Measurements from ENCODE around the gene IGF1R. TPM values are rescaled to one million over a fixed set of nuclear protein-coding genes. Genes with fewer than 3 reads are reported as not detected.
A peak's percentile ranks its signal among the peaks of the same experiment; 100 is the strongest.

The IGF1R gene
- total RNA-seq, 2 experiments from 2014 or later: 26.3 to 43.7 TPM

DNA sequence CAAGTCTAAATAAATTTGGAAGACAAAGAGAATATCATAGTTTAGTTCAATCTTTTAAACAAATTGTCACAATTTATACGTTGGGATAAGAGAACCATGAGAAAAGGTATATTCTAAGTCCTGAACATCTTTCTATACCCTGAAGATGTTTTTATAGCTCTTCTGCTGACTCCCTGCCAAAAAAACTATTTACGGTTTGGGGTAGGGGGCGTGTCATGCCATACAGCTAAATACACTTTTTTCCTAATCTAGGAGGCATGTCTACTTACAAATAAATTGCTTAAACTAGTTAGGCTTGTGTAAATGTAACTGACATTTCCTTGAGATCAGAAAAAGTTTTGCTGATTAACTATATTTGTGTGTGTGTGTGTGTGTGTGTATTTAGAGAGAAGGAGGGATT, 195.9 kb downstream of the IGF1R start:
- Mint-ChIP-seq H3K4me3 (no peak overlapping the region), H3K27ac (no peak overlapping the region), H3K36me3 (ENCODE audit: low read depth) (peaks cover 3% of the 10 kb centered on the region), H3K9me3 (ENCODE audit: low read depth) (no peaks in the 10 kb centered on the region), H3K4me1 (peaks cover 50% of the 10 kb centered on the region), H3K27me3 (no peaks in the 10 kb centered on the region)
- ATAC-seq: no peak
- ChIA-PET CTCF (interaction anchor here (0.9 to 2.3 kb wide), 5 partner anchors 10 to 66 kb away, joined by 3 to 7 read pairs (median 3); no protein-coding TSS in a partner anchor), POLR2A (no interaction called here)
- intact Hi-C loops (cut with DNase I, micrococcal nuclease): no loop called here
- DNase-seq: no peak

DNA sequence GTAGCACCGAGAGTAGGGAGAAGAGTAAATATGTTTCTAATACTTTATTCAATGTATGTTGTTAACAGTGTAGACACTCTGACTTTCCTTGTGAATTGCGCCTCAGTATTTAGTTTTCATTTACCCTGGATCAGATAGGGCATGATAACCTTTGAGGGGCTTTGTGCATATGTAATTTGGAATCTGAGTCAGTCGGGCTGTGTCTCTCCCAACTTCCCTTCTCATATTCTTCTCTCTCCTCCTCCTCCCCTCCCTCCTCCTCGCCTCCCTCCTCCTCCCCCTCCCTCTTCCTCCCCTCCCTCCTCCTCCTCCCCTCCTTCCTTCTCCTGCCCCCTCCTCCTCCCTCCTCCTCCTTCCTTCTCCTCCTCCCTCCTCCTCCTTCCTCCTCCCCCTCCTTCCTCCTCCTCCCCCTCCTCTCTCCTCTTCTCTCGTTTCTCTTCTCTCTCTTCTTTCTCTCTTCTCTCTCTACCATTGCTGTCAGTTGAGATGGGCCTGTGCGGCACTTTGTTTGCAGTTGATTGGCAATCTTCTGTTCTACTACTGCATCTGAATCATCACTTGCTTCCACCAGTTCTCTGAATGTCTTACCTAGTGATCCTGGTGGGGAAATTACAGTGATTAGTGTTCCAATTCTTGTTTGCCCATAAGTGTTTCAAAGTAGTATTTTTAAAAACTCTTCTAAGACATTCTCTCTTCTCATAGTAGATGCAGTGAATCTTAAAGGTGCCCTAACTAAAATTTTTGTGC, 197.0 kb downstream of the IGF1R start:
- Mint-ChIP-seq H3K4me3 (no peak overlapping the region), H3K27ac (peak overlapping the region; percentile 38), H3K4me1 (peaks cover 55% of the 10 kb centered on the region), H3K27me3 (no peaks in the 10 kb centered on the region), H3K36me3 (ENCODE audit: low read depth) (peaks cover 3% of the 10 kb centered on the region), H3K9me3 (ENCODE audit: low read depth) (no peaks in the 10 kb centered on the region)
- intact Hi-C loops (cut with DNase I, micrococcal nuclease): no loop called here
- no peak for ATAC-seq
- ChIA-PET POLR2A (no interaction called here), CTCF (interaction anchor here (0.8 to 2.3 kb wide), 5 partner anchors 66 to 326 kb away, joined by 3 to 9 read pairs (median 4); no protein-coding TSS in a partner anchor)
- peak; percentile 11 for DNase-seq

DNA sequence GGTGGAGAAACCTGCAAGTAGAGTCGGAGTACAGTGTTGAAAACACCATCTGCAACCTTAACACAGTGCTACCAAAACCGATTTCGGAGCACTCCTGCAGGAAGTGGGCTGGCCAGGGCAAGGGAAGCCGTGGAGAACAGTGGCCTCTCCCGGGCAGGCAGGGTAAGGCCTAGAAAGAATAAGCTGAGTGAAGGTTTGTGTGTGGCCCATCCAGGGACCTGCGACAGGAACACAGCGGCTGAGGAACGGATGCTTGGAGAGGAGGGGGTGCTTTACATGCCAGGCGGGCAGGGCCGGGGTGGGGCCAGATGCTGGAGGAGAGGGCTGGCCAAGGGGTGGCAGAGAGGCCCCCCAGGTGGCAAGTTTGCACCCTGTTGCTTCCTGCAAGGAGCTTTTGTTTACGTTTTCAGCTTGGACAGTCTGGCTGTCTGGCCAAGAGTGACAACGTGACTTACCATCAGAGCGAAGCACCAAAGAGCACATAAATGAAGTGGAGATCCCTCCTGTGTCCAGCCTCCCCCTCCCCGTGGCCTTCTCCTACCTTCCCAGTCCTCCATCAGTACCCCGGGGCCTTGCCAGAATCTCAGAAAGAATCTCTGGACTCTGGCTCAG, 202.7 kb downstream of the IGF1R start:
- Mint-ChIP-seq H3K27ac (peak overlapping the region; percentile 94), H3K27me3 (no peaks in the 10 kb centered on the region), H3K36me3 (ENCODE audit: low read depth) (no peaks in the 10 kb centered on the region), H3K4me3 (peak overlapping the region; percentile 86), H3K4me1 (peaks cover 51% of the 10 kb centered on the region), H3K9me3 (ENCODE audit: low read depth) (no peaks in the 10 kb centered on the region)
- ATAC-seq (peak; percentile 62), DNase-seq (peak; percentile 86)
- intact Hi-C loops (cut with DNase I, micrococcal nuclease): loop anchor here in 1 of 2 experiments (1.0 kb wide), 1 partner anchor 409 kb away; no protein-coding TSS in a partner anchor
- ChIA-PET CTCF (interaction anchor here (0.5 to 2.2 kb wide), 13 partner anchors 13 to 408 kb away, joined by 3 to 10 read pairs (median 3); no protein-coding TSS in a partner anchor), POLR2A (interaction anchor here (0.5 to 1.0 kb wide), 4 partner anchors 91 to 941 kb away, joined by 3 to 5 read pairs (median 3); no protein-coding TSS in a partner anchor)

DNA sequence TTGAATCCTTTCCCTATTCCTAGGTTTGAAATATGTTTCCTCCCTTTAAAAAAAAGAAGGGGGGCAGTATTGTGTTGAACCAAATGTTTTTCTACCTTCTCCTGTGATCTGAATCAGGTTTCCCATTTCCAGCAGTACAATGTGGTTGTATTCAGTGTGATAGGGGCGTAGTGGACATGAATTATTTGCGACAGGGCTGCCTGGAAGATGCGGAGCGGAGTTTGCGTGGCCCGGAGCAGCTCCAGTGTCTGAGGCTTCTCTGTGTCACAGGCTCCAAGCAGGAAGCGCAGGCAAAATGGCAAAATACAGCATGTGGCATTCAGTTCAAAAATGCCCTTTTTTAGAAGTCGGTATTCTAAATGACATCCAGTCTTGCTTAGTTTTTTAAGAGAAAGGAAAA, 204.8 kb downstream of the IGF1R start:
- POLR2A ChIA-PET: no interaction called here
- intact Hi-C loops (cut with DNase I, micrococcal nuclease): loop anchor here (1.0 kb wide), 3 partner anchors 205 to 305 kb away; partner anchors contain the start of gene IGF1R (in 2 of the 2)
- H3K9me3 Mint-ChIP-seq (ENCODE audit: low read depth): no peaks in the 10 kb centered on the region
- CTCF ChIA-PET: interaction anchor here (0.6 kb wide), 1 partner anchor 81 kb away, joined by 4 read pairs; no protein-coding TSS in a partner anchor
- peaks cover 59% of the 10 kb centered on the region for H3K4me1 Mint-ChIP-seq
- H3K4me3 Mint-ChIP-seq: peak overlapping the region; percentile 86
- peak; percentile 48 for ATAC-seq
- peak overlapping the region; percentile 94 for H3K27ac Mint-ChIP-seq
- no peaks in the 10 kb centered on the region for H3K27me3 Mint-ChIP-seq
- DNase-seq: peak; percentile 85
- H3K36me3 Mint-ChIP-seq (ENCODE audit: low read depth): no peaks in the 10 kb centered on the region

DNA sequence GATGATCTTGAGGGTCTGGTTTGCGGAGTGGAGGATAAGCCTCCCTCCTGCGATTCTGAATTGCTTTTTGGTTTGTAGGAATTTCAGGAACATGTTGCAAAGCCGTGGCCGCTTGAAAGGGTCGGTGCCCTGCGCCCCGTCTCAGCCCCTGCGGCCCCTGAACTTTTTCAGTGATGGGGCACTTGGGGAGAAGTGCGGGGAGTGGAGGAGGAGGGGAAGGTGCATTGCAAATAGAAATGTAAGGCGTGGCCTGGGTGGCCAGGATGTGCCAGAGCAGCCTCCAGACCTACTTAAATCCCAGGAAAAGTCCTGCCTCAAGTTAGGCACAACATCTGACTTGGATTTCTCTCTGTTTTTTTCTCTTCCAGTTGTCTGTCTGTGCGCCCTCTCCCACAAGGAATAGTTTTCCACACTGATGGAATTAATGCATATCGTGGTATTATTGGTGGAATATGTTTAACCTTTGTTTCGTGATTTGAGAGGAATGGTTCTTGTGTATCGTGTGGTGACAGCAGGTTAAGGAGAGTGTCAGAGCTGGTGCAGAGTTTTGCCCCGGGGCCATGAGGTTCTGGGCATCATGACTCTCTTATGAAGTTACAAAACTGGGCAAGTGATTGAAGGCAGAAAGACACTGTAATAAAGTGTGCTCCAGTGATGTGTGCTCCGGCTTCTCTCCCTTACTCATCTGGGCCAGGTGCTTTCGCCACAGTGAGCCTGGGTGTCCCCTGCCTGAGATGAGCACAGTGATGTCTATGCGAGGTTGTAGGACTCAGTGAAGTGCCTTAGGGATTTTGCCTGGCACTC, 205.5 kb downstream of the IGF1R start:
- DNase-seq: peak; percentile 8
- no peaks in the 10 kb centered on the region for H3K36me3 Mint-ChIP-seq (ENCODE audit: low read depth)
- intact Hi-C loops (cut with DNase I, micrococcal nuclease): loop anchor here (1.0 kb wide), 3 partner anchors 206 to 306 kb away; partner anchors contain the start of gene IGF1R (in 2 of the 2)
- peak overlapping the region; percentile 94 for H3K27ac Mint-ChIP-seq
- CTCF ChIA-PET: interaction anchor here (0.6 to 1.2 kb wide), 2 partner anchors 13 to 82 kb away, joined by 3 to 4 read pairs; no protein-coding TSS in a partner anchor
- POLR2A ChIA-PET: no interaction called here
- no peaks in the 10 kb centered on the region for H3K27me3 Mint-ChIP-seq
- peaks cover 65% of the 10 kb centered on the region for H3K4me1 Mint-ChIP-seq
- ATAC-seq: no peak
- peak overlapping the region; percentile 86 for H3K4me3 Mint-ChIP-seq
- H3K9me3 Mint-ChIP-seq (ENCODE audit: low read depth): no peaks in the 10 kb centered on the region

DNA sequence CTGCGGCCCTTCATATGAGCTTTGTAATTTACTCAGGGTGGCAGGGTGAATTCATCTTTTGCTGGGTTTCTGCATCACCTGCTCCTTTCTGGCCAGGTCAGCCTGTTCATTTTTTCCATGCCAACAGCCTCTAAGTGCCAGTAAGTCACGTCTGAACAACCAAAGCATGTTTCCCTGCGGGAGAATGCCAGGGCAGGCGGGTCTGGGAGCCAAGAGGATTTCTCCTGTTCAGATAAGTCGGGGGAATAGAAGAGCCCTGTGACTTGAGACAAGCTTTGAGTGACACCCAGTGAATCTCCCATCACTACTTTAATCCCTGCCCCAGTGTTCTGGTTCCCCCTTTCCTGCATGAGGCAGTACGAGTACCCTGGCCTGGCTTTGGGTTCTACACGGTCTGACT, 206.2 kb downstream of the IGF1R start:
- Mint-ChIP-seq H3K4me1 (peaks cover 71% of the 10 kb centered on the region), H3K27ac (peak overlapping the region; percentile 20)
- CTCF ChIA-PET: interaction anchor here (1.2 kb wide), 1 partner anchor 13 kb away, joined by 3 read pairs; no protein-coding TSS in a partner anchor

DNA sequence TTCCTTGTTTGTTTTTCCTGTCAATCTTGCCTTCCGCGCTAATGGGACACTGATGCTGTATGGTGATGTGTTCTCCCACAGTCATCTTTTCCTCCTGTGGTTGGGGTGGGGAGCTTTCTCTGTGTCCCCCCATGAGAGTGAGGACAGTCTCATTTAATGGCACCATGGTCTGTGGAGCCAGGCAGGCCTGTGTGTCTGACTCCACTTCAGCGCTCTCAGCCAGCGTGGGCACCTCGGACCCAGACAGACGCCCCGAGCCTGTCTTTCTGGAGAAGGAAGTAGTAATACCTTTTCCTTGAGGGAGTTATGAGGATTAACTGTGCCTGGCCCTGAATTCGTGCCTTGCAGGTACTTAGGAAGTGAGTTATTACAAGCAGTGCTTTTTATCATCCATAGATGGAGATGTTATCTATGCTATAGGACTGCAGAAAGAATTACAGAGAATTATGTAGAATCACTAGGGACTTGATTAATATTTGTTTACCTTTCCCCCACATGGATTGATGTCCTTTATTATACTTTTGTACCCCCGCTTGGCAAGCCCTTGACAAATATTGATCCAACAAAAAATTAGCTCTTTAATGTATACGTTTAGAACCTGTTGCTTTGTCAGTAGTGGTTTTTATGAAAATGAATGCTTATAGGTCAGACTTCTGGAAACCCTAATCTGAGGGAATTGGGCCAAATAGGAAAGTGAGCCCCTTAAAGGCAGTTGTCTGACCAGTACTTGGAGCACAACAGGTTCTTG, 206.9 kb downstream of the IGF1R start:
- no peak overlapping the region for H3K4me3 Mint-ChIP-seq
- ChIA-PET CTCF (interaction anchor here (1.2 to 2.1 kb wide), 3 partner anchors 9 to 27 kb away, joined by 3 to 8 read pairs (median 5); no protein-coding TSS in a partner anchor), POLR2A (no interaction called here)
- ATAC-seq (no peak), DNase-seq (no peak)
- no peaks in the 10 kb centered on the region for H3K36me3 Mint-ChIP-seq (ENCODE audit: low read depth)
- peak overlapping the region; percentile 34 for H3K27ac Mint-ChIP-seq
- intact Hi-C loops (cut with DNase I, micrococcal nuclease): no loop called here
- H3K27me3 Mint-ChIP-seq: no peaks in the 10 kb centered on the region
- no peaks in the 10 kb centered on the region for H3K9me3 Mint-ChIP-seq (ENCODE audit: low read depth)
- peaks cover 70% of the 10 kb centered on the region for H3K4me1 Mint-ChIP-seq

More for the DNA sequence above, 206.2 kb downstream of the IGF1R start:
- POLR2A ChIA-PET: no interaction called here
- no peaks in the 10 kb centered on the region for H3K9me3 Mint-ChIP-seq (ENCODE audit: low read depth)
- ATAC-seq: no peak
- H3K36me3 Mint-ChIP-seq (ENCODE audit: low read depth): no peaks in the 10 kb centered on the region
- intact Hi-C loops (cut with DNase I, micrococcal nuclease): no loop called here
- H3K4me3 Mint-ChIP-seq: no peak overlapping the region
- no peaks in the 10 kb centered on the region for H3K27me3 Mint-ChIP-seq
- DNase-seq: no peak

DNA sequence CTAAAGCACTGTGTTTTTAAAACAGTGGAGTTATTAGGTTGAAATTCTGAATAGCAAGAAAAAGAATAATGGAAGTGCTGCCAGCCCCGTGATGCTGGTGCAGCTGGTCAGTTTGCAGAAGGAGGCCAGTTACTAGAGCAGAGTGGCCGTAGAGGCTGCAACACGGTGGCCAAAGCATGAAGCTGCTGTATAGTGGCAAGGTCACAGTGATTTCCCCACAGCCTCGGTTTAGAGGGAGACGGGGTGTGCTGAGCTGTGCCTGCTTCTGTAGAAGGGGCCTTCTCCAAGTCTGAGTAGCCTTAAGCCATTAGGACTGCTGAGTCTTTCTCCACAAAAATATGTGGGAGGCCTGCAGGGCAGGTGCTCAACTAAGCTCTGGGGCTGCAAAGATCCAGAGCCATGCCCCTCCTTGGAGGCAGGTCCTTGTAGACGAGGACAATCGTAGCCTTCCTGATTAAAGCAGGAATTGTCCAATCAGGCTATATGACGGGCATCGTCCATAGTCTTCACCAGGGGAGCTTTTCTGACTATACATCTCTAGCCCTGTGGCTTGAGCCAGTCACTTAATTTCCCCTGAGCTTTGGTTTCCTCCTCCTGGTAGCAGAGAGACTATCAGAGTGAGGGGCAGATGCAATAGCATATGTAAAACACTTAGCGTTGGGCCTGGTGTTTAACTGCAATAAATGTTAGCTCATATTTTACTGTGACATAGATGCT, 207.6 kb downstream of the IGF1R start:
- no peak for DNase-seq
- no peaks in the 10 kb centered on the region for H3K27me3 Mint-ChIP-seq
- H3K36me3 Mint-ChIP-seq (ENCODE audit: low read depth): no peaks in the 10 kb centered on the region
- peaks cover 70% of the 10 kb centered on the region for H3K4me1 Mint-ChIP-seq
- H3K4me3 Mint-ChIP-seq: no peak overlapping the region
- ChIA-PET CTCF (interaction anchor here (0.6 to 2.1 kb wide), 4 partner anchors 9 to 26 kb away, joined by 3 to 8 read pairs (median 4); no protein-coding TSS in a partner anchor), POLR2A (interaction anchor here (0.5 to 0.6 kb wide), 2 partner anchors 207 to 387 kb away, joined by 3 to 4 read pairs; partner anchors contain the start of gene IGF1R)
- H3K27ac Mint-ChIP-seq: no peak overlapping the region
- no peak for ATAC-seq
- H3K9me3 Mint-ChIP-seq (ENCODE audit: low read depth): no peaks in the 10 kb centered on the region
- intact Hi-C loops (cut with DNase I, micrococcal nuclease): no loop called here

DNA sequence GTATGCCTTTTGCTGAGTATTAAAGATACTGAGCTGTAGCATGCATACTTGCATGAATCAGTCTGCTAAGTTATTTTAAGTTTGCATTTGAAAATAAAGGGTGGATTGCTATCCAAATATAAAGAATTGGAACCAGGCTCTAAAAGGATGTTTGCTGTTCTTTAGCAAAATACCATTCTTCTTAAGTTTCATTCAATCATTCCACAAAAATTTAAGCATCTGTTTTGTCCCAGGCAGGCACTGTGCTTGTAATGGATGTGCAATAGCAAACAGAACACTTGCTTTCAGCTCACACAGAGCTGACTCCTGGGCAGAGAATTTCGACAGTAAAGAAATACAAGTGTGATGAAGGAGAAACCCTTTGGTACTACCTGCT, 208.2 kb downstream of the IGF1R start:
- no peak for ATAC-seq
- no peaks in the 10 kb centered on the region for H3K9me3 Mint-ChIP-seq (ENCODE audit: low read depth)
- no peaks in the 10 kb centered on the region for H3K27me3 Mint-ChIP-seq
- H3K36me3 Mint-ChIP-seq (ENCODE audit: low read depth): no peaks in the 10 kb centered on the region
- ChIA-PET POLR2A (interaction anchor here (0.6 kb wide), 1 partner anchor 208 kb away, joined by 4 read pairs; the partner anchor contains the start of gene IGF1R), CTCF (interaction anchor here (0.6 to 2.1 kb wide), 4 partner anchors 8 to 26 kb away, joined by 3 to 8 read pairs (median 4); no protein-coding TSS in a partner anchor)
- no peak overlapping the region for H3K4me3 Mint-ChIP-seq
- no peak overlapping the region for H3K27ac Mint-ChIP-seq
- H3K4me1 Mint-ChIP-seq: peaks cover 69% of the 10 kb centered on the region
- no peak for DNase-seq
- intact Hi-C loops (cut with DNase I, micrococcal nuclease): no loop called here

DNA sequence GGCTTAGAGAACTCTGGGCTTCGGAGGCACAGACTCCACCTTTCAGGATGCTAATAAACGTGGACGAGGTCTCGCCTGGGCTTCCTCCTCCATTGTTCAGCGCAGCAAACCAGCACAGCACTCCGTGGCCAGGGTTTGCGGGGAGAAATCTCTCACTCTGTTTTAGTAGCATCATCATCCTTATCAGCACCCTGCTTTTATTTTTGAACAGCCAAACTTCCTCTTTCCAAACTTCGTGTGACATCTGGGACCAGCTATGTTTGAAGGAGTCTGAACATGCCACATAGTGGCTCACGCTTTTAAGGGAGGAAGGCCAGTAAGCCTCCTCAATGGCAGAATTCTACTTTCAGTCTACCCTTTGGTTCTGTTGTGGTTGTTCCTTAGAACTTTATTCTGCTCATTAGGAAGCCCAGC, 210.3 kb downstream of the IGF1R start:
- Mint-ChIP-seq H3K36me3 (ENCODE audit: low read depth) (no peaks in the 10 kb centered on the region), H3K9me3 (ENCODE audit: low read depth) (no peaks in the 10 kb centered on the region), H3K4me3 (peak overlapping the region; percentile 39), H3K27me3 (no peaks in the 10 kb centered on the region), H3K4me1 (peaks cover 63% of the 10 kb centered on the region), H3K27ac (peak overlapping the region; percentile 66)
- ATAC-seq (peak; percentile 23), DNase-seq (no peak)
- ChIA-PET POLR2A (interaction anchor here (0.6 to 1.2 kb wide), 2 partner anchors 23 to 121 kb away, joined by 3 read pairs; no protein-coding TSS in a partner anchor), CTCF (interaction anchor here (1.0 kb wide), 1 partner anchor 340 kb away, joined by 3 read pairs; no protein-coding TSS in a partner anchor)
- intact Hi-C loops (cut with DNase I, micrococcal nuclease): no loop called here

Data from activated CD4-positive, alpha-beta T cell treated with anti-CD3 and anti-CD28 coated beads for 36 hours (primary cell).